SU-DHL-6 (cell line): ENCODE data around the gene SYT5.

Experiments used
- H2AFZ ChIP-seq: fragments of 200-600 bp; sonication (generic); 2 replicates; pipeline ENCODE4 v1.6.1; 2014; ENCODE audit warnings: low read depth, mild to moderate bottlenecking, moderate library complexity, mixed read lengths, antibody characterized with exemption, low read length; ENCODE audit not compliant: severe bottlenecking
- H3F3A ChIP-seq: fragments of 200-600 bp; shearing (Covaris generic); 2 replicates; pipeline ENCODE4 v1.6.0; 2016; ENCODE audit warnings: antibody characterized with exemption, mild to moderate bottlenecking; ENCODE audit not compliant: insufficient read depth
- H3K27ac ChIP-seq: fragments of 200-600 bp; sonication (generic); 2 replicates; pipeline ENCODE4 v1.5.1; 2016; ENCODE audit warnings: low read depth, mild to moderate bottlenecking, low read length, moderate library complexity, mixed read lengths
- H3K27me3 ChIP-seq: fragments of 200-600 bp; sonication (generic), shearing (Covaris generic); 2 replicates; pipeline ENCODE4 v1.6.0; 2014; ENCODE audit warnings: mild to moderate bottlenecking, low read length
- H3K36me3 ChIP-seq: fragments of 200-600 bp; sonication (generic); 2 replicates; pipeline ENCODE4 v1.6.1; 2014; ENCODE audit warnings: mild to moderate bottlenecking, low read length, mixed read lengths
- H3K4me2 ChIP-seq: fragments of 300-600, 200-600 bp; shearing (Covaris generic), sonication (generic); 2 replicates; pipeline ENCODE4 v1.6.0; 2014; ENCODE audit warnings: low read length, low read depth, mild to moderate bottlenecking; ENCODE audit not compliant: poor library complexity, severe bottlenecking
- H3K4me3 ChIP-seq: fragments of 200-600 bp; sonication (generic); 2 replicates; pipeline ENCODE4 v1.5.1; 2014; ENCODE audit warnings: antibody characterized with exemption, low read length, mild to moderate bottlenecking, mixed read lengths; ENCODE audit not compliant: insufficient read depth, poor library complexity, severe bottlenecking
- H3K79me2 ChIP-seq: fragments of 200-600 bp; sonication (generic); 2 replicates; pipeline ENCODE4 v1.6.1; 2014; ENCODE audit warnings: mild to moderate bottlenecking, low read length, moderate library complexity; ENCODE audit not compliant: insufficient read depth
- H3K9ac ChIP-seq: fragments of 200-600 bp; sonication (generic); 2 replicates; pipeline ENCODE4 v1.7.0; 2014; ENCODE audit warnings: mild to moderate bottlenecking, low read length
- H3K9me2 ChIP-seq: fragments of 200-600 bp; sonication (generic); replicated peaks from 2 replicates; pipeline ENCODE4 v1.6.1; 2014; ENCODE audit warnings: low read length; ENCODE audit not compliant: insufficient read depth
- H3K9me3 ChIP-seq: fragments of 200-600 bp; sonication (generic); 2 replicates; pipeline ENCODE4 v1.6.1; 2014; ENCODE audit warnings: low read length, mixed read lengths; ENCODE audit not compliant: insufficient read depth
- H4K20me1 ChIP-seq: fragments of 200-600 bp; sonication (generic); 2 replicates; pipeline ENCODE4 v1.6.1; 2014; ENCODE audit warnings: low read depth, mild to moderate bottlenecking, antibody characterized with exemption, low read length, moderate library complexity, mixed read lengths
- CTCF ChIP-seq: fragments of 200-600 bp; sonication (generic); IDR thresholded peaks from one replicate; pipeline ENCODE4 v1.5.1; 2017; ENCODE audit warnings: antibody characterized with exemption, mild to moderate bottlenecking, low read length, moderate library complexity; ENCODE audit not compliant: insufficient read depth, poor library complexity, severe bottlenecking
- EZH2phosphoT487 ChIP-seq: fragments of 200-600 bp; sonication (generic), shearing (Covaris generic); conservative IDR thresholded peaks from 2 replicates; pipeline ENCODE4 v1.6.1; 2018; ENCODE audit warnings: mild to moderate bottlenecking, antibody characterized with exemption, low read length, moderate library complexity, mixed read lengths

Gene SYT5

GRCh38 chr19:55137915-55138314, 42.2 kb downstream of the SYT5 start:
- Histone ChIP-seq H4K20me1 (no peaks in the 10 kb centered on the region), H2AFZ (no peak overlapping the region), H3K27ac (no peak overlapping the region), H3F3A (no peaks in the 10 kb centered on the region), H3K4me3 (no peak overlapping the region), H3K9me2 (no peaks in the 10 kb centered on the region), H3K79me2 (no peaks in the 10 kb centered on the region), H3K9ac (no peak overlapping the region), H3K4me2 (no peak overlapping the region), H3K27me3 (no peaks in the 10 kb centered on the region), H3K9me3 (no peaks in the 10 kb centered on the region), H3K36me3 (no peaks in the 10 kb centered on the region)
- TF ChIP-seq EZH2phosphoT487 (no peak), CTCF (no peak)

GRCh38 chr19:55136399-55137102, 43.5 kb downstream of the SYT5 start:
- Histone ChIP-seq H3K9ac (no peak overlapping the region), H3K79me2 (no peaks in the 10 kb centered on the region), H3K27me3 (no peaks in the 10 kb centered on the region), H3K9me3 (no peaks in the 10 kb centered on the region), H3K4me3 (no peak overlapping the region), H3K27ac (no peak overlapping the region), H3K36me3 (no peaks in the 10 kb centered on the region), H4K20me1 (no peaks in the 10 kb centered on the region), H3K9me2 (no peaks in the 10 kb centered on the region), H3K4me2 (no peak overlapping the region), H3F3A (no peaks in the 10 kb centered on the region), H2AFZ (no peak overlapping the region)
- TF ChIP-seq CTCF (no peak), EZH2phosphoT487 (no peak)

- H2AFZ ChIP-seq, result no peak overlapping the region
- H3K27me3 ChIP-seq, result no peaks in the 10 kb centered on the region
- no peaks in the 10 kb centered on the region for H3F3A ChIP-seq
- no peaks in the 10 kb centered on the region for H3K36me3 ChIP-seq
- H3K79me2 ChIP-seq, result no peaks in the 10 kb centered on the region
- no peaks in the 10 kb centered on the region for H3K9me3 ChIP-seq
- TF ChIP-seq EZH2phosphoT487 (no peak), CTCF (no peak)
- H3K4me3 ChIP-seq, result no peak overlapping the region
- no peaks in the 10 kb centered on the region for H3K9me2 ChIP-seq
- no peak overlapping the region for H3K9ac ChIP-seq
- no peak overlapping the region for H3K27ac ChIP-seq
- H4K20me1 ChIP-seq, result no peaks in the 10 kb centered on the region
- H3K4me2 ChIP-seq, result no peak overlapping the region
Observed at GRCh38 chr19:55134736-55135135, 45.4 kb downstream of the SYT5 start.
